B cell (primary cell): ENCODE data around the gene RPRD1B. TPM values are rescaled to one million over a fixed set of nuclear protein-coding genes. Genes with fewer than 3 reads are reported as not detected.

ENCODE experiments used
- ATAC-seq: fragments of 200-7000 bp; cut with Tn5 transposase; one replicate; pipeline ENCODE4 v1.10.0; 2021; ENCODE audit warnings: low read depth, mild to moderate bottlenecking, moderate number of reproducible peaks, moderate library complexity
- CTCF ChIA-PET: fragments of 350-600 bp; sonication (Branson Sonifier 250); formaldehyde crosslinking; loops from one replicate; lab custom pipeline; 2021; ENCODE audit warnings: antibody characterized with exemption, inconsistent platforms; lab: Charles Lee
- POLR2A ChIA-PET: fragments of 350-600 bp; sonication (Branson Sonifier 250); formaldehyde crosslinking; loops from one replicate; lab custom pipeline; 2021; ENCODE audit warnings: antibody characterized with exemption; lab: Charles Lee
- DNase-seq: peaks from one replicate; pipeline ENCODE4 v3.0.0; 2013
- H2AFZ ChIP-seq: 2 replicates; pipeline ENCODE4 v1.6.1; 2012; ENCODE audit warnings: mild to moderate bottlenecking, low read depth, low read length; ENCODE audit not compliant: insufficient read depth, poor library complexity, severe bottlenecking
- H3K27ac ChIP-seq, 2 donors: 1 replicate in 1 of 2; 2 replicates in 1 of 2; pipeline ENCODE4 v1.5.1; 2012 to 2013; ENCODE audit warnings: low read length in 2 of 2, mild to moderate bottlenecking in 2 of 2, moderate library complexity in 1 of 2
- H3K27me3 ChIP-seq, 4 experiments: fragments of 200-600 bp in 1 of 4; sonication (generic) in 1 of 4; replicated peaks in 1 of 4; 1 replicate in 2 of 4; 2 replicates in 2 of 4; pipeline versions ENCODE4 v1.6.1 to v1.7.0; 2013 to 2016; ENCODE audit warnings: low read length in 3 of 4, mild to moderate bottlenecking in 2 of 4, mixed read lengths in 1 of 4, moderate library complexity in 1 of 4; ENCODE audit not compliant: insufficient read depth in 4 of 4, control insufficient read depth in 3 of 4; ENCODE audit errors: control extremely low read depth in 1 of 4
- H3K36me3 ChIP-seq, 2 experiments: replicated peaks in 1 of 2; 1 replicate in 1 of 2; 2 replicates in 1 of 2; pipeline versions ENCODE4 v1.6.1 to v1.7.1; 2013; ENCODE audit warnings: low read length in 1 of 2; ENCODE audit not compliant: insufficient read depth in 2 of 2, control insufficient read depth in 1 of 2; ENCODE audit errors: control extremely low read depth in 1 of 2, extremely low read depth in 1 of 2
- H3K4me1 ChIP-seq, 2 donors: fragments of 200-600 bp in 1 of 2; sonication (generic) in 1 of 2; 1 replicate in 1 of 2; 2 replicates in 1 of 2; pipeline versions ENCODE4 v1.5.1 to v1.6.1; 2013 to 2017; ENCODE audit warnings: low read length in 2 of 2; ENCODE audit not compliant: control insufficient read depth in 2 of 2, insufficient read depth in 2 of 2
- H3K4me2 ChIP-seq: replicated peaks from 2 replicates; pipeline ENCODE3; 2012; ENCODE audit warnings: mild to moderate bottlenecking, low read depth, low read length; ENCODE audit not compliant: poor library complexity, severe bottlenecking
- H3K4me3 ChIP-seq, 5 experiments: fragments of 200-600 bp in 1 of 5; sonication (generic) in 1 of 5; 1 replicate in 3 of 5; 2 replicates in 2 of 5; pipeline versions ENCODE4 v1.5.1 to v1.7.0; 2011 to 2016; ENCODE audit warnings: low read length in 4 of 5, mild to moderate bottlenecking in 4 of 5, low read depth in 2 of 5, control low read depth in 1 of 5, moderate library complexity in 1 of 5; ENCODE audit not compliant: insufficient read depth in 1 of 5; ENCODE audit errors: control extremely low read depth in 1 of 5, extremely low read depth in 1 of 5
- H3K79me2 ChIP-seq: fragments of 200-600 bp; sonication (generic); one replicate; pipeline ENCODE4 v1.6.0; 2016; ENCODE audit warnings: low read length; ENCODE audit not compliant: control insufficient read depth, insufficient read depth
- H3K9ac ChIP-seq: fragments of 200-600 bp; sonication (generic); 2 replicates; pipeline ENCODE4 v1.6.1; 2017; ENCODE audit warnings: mild to moderate bottlenecking, low read length, moderate library complexity
- H3K9me3 ChIP-seq, 3 donors: one replicate each; pipeline versions ENCODE4 v1.6.1 to v1.7.1; 2013; ENCODE audit warnings: low read length in 2 of 3; ENCODE audit not compliant: control insufficient read depth in 2 of 3, insufficient read depth in 1 of 3; ENCODE audit errors: control extremely low read depth in 1 of 3
- H4K20me1 ChIP-seq: 2 replicates; pipeline ENCODE4 v1.6.0; 2012; ENCODE audit warnings: mild to moderate bottlenecking, low read length; ENCODE audit not compliant: insufficient read depth, control insufficient read depth, poor library complexity, severe bottlenecking
- H3K27ac Mint-ChIP-seq: one replicate; pipeline ENCODE4 v1.8.0; 2021; ENCODE audit warnings: mixed read lengths
- H3K27me3 Mint-ChIP-seq: one replicate; pipeline ENCODE4 v1.8.0; 2021; ENCODE audit warnings: mixed read lengths
- H3K4me1 Mint-ChIP-seq: one replicate; pipeline ENCODE4 v1.8.0; 2021; ENCODE audit warnings: mixed read lengths
- H3K4me3 Mint-ChIP-seq: one replicate; pipeline ENCODE4 v1.8.0; 2021; ENCODE audit warnings: mixed read lengths
- H3K9me3 Mint-ChIP-seq: one replicate; pipeline ENCODE4 v1.8.0; 2022; ENCODE audit warnings: mixed read lengths; ENCODE audit not compliant: insufficient read depth
- CTCF ChIP-seq: fragments of 200-600 bp; IDR thresholded peaks from one replicate; pipeline ENCODE4 v1.8.0; 2022; ENCODE audit warnings: antibody characterized with exemption, mild to moderate bottlenecking
- EZH2 ChIP-seq: IDR thresholded peaks from 2 replicates; pipeline ENCODE4 v1.6.1; 2012; ENCODE audit warnings: borderline replicate concordance, low read depth, mild to moderate bottlenecking, moderate library complexity, low read length; ENCODE audit not compliant: insufficient read depth, poor library complexity, severe bottlenecking
- WGBS: methylation state at CpG from one replicate; pipeline ENCODE4 v1.1.5; 2013; ENCODE audit warnings: missing lambda C conversion rate; ENCODE audit not compliant: insufficient coverage; 5-methylcytosine and 5-hydroxymethylcytosine counted together
- intact Hi-C: fragments of 100-400 bp; cut with micrococcal nuclease; formaldehyde crosslinking; loops from one replicate; pipeline ENCODE4 v1.10.0; 2022
- polyA plus RNA-seq: library from polyadenylated mRNA; depleted of rRNA; stranded (reverse); fragments of >200 nt; gene quantifications from 2 replicates; pipeline ENCODE4 v1.2.3, GENCODE V29; 2012
- total RNA-seq, 2 donors: library from RNA; stranded (reverse); fragments of 120-200 nt in 1 of 2; gene quantifications; 1 replicate in 1 of 2; 2 replicates in 1 of 2; pipeline versions ENCODE4 v1.2.3 to v1.2.4, GENCODE V29; 2013 to 2022

Gene RPRD1B
- total and polyA plus RNA-seq, 2 donors (not counting 1 experiment from before 2014, with no cell fraction given): 6.0 to 54.9 TPM

DNA sequence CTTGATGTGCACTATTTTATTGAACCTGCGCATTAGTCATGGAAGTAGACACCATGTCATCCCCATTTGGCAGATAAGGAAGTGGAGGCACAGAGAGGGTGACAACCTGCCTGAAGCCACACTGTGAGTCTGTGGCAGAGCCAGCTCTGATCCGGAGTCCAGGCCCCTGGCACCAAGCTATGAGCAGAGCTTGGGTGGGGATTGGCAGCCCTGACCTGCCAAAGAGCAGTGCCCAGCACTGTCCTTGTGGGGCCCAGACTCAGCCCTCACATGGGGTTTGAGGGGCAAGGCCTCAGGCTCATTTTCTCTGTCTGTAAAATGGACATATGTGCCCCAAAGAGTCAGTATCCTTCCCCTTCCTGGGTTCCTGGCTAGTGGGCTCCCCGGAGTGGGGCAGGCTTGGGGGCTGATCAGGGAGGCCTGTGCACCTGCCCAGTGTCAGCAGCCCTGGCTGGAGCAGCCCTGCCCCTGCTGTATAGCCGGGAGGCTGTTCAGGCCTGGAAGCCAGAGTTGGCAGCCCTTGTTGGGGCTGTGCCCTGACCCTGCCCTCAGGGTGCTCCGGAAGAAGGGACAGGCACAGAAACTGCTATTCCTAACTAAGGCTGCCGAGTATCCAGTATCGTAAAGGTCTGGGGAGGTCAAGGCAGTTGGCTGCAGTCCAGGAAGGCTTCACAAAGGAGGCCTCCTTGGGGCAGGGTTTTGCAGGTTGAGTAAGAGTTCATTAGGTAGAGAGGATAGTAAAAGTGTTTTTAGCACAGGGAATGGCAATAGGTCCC is 92.8 kb downstream of the RPRD1B start:
- H3K4me1 ChIP-seq: no peaks in the 10 kb centered on the region
- POLR2A ChIA-PET: no interaction called here
- no peak overlapping the region for H3K4me3 ChIP-seq
- H3K9me3 ChIP-seq: no peaks in the 10 kb centered on the region
- ATAC-seq: no peak
- no peak overlapping the region for H3K4me2 ChIP-seq
- H2AFZ ChIP-seq: no peak overlapping the region
- no peaks in the 10 kb centered on the region for H4K20me1 ChIP-seq
- Mint-ChIP-seq H3K4me1 (no peaks in the 10 kb centered on the region), H3K27ac (no peak overlapping the region), H3K27me3 (no peaks in the 10 kb centered on the region), H3K9me3 (no peaks in the 10 kb centered on the region), H3K4me3 (no peak overlapping the region)
- H3K27me3 ChIP-seq: no peaks in the 10 kb centered on the region
- TF ChIP-seq EZH2 (no peak), CTCF (no peak)
- no peaks in the 10 kb centered on the region for H3K36me3 ChIP-seq
- H3K27ac ChIP-seq: no peak overlapping the region
- H3K79me2 ChIP-seq: no peaks in the 10 kb centered on the region
- no peak overlapping the region for H3K9ac ChIP-seq
- CTCF ChIA-PET: interaction anchor here (0.8 kb wide), 1 partner anchor 24 kb away, joined by 3 read pairs; no protein-coding TSS in a partner anchor
- 94% methylated on average over 7 of the region's 7 CpGs for WGBS
- DNase-seq: no peak
- intact Hi-C loops: no loop called here

DNA sequence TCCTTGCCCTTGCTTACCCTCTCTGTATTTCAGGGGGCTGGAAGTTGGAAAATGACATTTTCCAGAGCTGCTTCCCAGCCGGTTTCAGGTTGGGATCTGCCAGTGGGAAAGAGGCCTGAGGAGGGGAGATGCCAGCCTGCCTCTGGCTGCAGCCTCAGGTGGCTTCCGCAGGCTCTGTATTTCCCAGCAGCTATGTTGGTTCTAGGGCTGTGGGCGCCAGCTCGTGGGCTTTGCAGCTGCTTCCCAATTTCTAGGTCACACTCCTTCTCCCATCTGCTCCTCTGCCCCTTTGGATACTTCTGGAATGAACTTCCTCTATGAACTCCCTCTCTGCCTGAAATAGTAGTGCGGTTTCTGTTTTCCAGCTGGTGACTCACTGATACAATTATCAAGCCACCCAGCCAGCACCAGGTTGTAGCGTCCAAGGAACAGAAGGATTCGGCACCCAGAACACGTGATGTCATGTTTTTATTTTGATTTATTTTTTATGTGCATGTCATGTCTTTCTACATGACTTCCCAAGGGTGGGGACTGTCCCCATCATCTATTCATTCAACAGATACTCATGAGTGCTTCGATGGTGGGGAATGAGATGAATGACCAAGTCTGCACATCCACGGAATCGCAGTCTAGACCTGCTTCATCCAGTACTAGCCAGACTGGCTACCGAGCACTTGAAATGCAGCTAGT is 93.5 kb downstream of the RPRD1B start:
- no peak overlapping the region for H3K4me3 Mint-ChIP-seq
- H3K9me3 Mint-ChIP-seq: no peaks in the 10 kb centered on the region
- no peaks in the 10 kb centered on the region for H3K9me3 ChIP-seq
- H3K27me3 Mint-ChIP-seq: no peaks in the 10 kb centered on the region
- H3K4me2 ChIP-seq: no peak overlapping the region
- no peak overlapping the region for H3K4me3 ChIP-seq
- intact Hi-C loops: no loop called here
- H3K36me3 ChIP-seq: no peaks in the 10 kb centered on the region
- H3K4me1 ChIP-seq: no peaks in the 10 kb centered on the region
- H2AFZ ChIP-seq: no peak overlapping the region
- DNase-seq: no peak
- H3K79me2 ChIP-seq: no peaks in the 10 kb centered on the region
- ChIA-PET CTCF (interaction anchor here (0.8 kb wide), 1 partner anchor 49 kb away, joined by 3 read pairs; no protein-coding TSS in a partner anchor), POLR2A (no interaction called here)
- no peak for ATAC-seq
- TF ChIP-seq EZH2 (no peak), CTCF (no peak)
- WGBS: 90% methylated on average over 5 of the region's 12 CpGs
- H4K20me1 ChIP-seq: no peaks in the 10 kb centered on the region
- H3K27ac ChIP-seq: no peak overlapping the region
- H3K9ac ChIP-seq: no peak overlapping the region
- no peaks in the 10 kb centered on the region for H3K4me1 Mint-ChIP-seq
- H3K27me3 ChIP-seq: no peaks in the 10 kb centered on the region
- H3K27ac Mint-ChIP-seq: no peak overlapping the region
